Keratinocyte (primary cell): ENCODE results near the gene MAPK4.

Source experiments
- EZH2 ChIP-seq: IDR thresholded peaks from one replicate; pipeline ENCODE4 v1.6.1; 2012; ENCODE audit warnings: inconsistent platforms, mild to moderate bottlenecking, low read length, moderate library complexity
- TF ChIP-seq, protein P1 (sequence below), 3 experiments: IDR thresholded peaks in 1 of 3; conservative IDR thresholded peaks in 1 of 3; optimal IDR thresholded peaks in 1 of 3; 2 replicates in 2 of 3; 3 replicates in 1 of 3; pipeline versions ENCODE3 to v1.5.1; 2011; ENCODE audit warnings: low read length in 3 of 3, mild to moderate bottlenecking in 3 of 3, moderate library complexity in 2 of 3, control low read depth in 1 of 3, inconsistent platforms in 1 of 3; ENCODE audit not compliant: insufficient read depth in 2 of 3; ENCODE audit errors: extremely low read depth in 1 of 3

DNA sequence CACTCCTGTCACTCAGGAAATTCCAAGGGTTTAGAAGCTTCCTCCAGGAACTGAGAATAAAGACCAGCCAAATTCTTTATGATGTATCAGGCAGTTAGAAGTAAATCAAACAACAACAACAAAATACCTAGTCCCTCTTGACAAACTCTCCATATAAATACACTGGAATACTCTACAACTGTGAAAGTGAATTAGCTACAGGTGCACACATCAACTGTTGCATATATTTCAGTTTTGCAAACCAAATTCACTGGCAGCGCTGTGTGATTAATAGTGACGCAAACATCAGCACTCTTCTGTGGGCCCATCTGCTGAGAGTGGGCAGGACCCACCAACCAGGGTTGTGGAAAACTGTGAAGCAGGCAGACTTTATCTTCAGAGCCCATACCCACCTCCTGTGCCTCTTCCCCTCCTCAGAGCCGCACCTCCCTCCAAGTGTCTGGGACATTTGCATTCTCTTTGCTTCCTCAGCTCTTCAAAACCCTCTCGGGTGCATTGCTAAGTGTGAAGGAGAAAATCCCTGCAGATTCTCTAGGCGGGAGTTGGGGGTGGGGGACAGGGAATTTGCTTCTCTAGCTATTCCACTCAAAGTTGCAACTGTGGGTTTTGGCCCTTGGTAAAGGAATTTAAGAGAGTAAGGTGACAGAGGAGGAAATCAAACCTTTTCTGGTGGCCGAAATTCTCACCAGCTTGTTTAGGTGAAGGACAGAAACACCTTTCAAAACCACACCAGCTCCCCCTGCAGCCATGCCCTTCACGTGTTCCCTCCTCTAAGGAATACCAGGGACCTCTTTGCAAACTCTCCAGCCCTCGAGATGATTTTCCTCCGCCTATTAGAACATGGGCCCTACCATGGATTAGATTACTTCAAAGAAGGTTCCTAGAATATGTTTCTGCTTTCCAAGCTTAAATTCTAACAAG lies 140.6 kb downstream of the MAPK4 start:
- TF ChIP-seq, protein P1, sequence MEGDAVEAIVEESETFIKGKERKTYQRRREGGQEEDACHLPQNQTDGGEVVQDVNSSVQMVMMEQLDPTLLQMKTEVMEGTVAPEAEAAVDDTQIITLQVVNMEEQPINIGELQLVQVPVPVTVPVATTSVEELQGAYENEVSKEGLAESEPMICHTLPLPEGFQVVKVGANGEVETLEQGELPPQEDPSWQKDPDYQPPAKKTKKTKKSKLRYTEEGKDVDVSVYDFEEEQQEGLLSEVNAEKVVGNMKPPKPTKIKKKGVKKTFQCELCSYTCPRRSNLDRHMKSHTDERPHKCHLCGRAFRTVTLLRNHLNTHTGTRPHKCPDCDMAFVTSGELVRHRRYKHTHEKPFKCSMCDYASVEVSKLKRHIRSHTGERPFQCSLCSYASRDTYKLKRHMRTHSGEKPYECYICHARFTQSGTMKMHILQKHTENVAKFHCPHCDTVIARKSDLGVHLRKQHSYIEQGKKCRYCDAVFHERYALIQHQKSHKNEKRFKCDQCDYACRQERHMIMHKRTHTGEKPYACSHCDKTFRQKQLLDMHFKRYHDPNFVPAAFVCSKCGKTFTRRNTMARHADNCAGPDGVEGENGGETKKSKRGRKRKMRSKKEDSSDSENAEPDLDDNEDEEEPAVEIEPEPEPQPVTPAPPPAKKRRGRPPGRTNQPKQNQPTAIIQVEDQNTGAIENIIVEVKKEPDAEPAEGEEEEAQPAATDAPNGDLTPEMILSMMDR (optimal IDR thresholded peaks at IDR 0.05 in 1 of 3, IDR thresholded peaks at IDR 0.05 in 1 of 3, conservative IDR thresholded peaks at IDR 0.05 in 1 of 3; ENCODE audit: extremely low read depth in 1 of 3, insufficient read depth in 2 of 3, low read length in 3 of 3) = no peak
- TF ChIP-seq EZH2 = no peak
